GM19452 (cell line): Measurements from ENCODE around the gene PCLO.

Experiments used
- ATAC-seq: cut with Tn5 transposase; IDR thresholded peaks from one replicate; pipeline ENCODE4 v1.9.1; 2021; ENCODE audit not compliant: unreplicated experiment

PCLO gene

GRCh38 chr7:83162402-83163256, at the start of gene PCLO:
Gene PCLO, minus strand, starts transcription at chr7:83162884. Its CDS starts 292 bp downstream, at chr7:83162592.
- ATAC-seq, result peak; percentile 90

- no peak for ATAC-seq
Observed at GRCh38 chr7:83211685-83212084, 49.0 kb upstream of the PCLO start.

- ATAC-seq, result no peak
Observed at GRCh38 chr7:83210479-83210878, 47.8 kb upstream of the PCLO start.

GRCh38 chr7:83204715-83205114, 42.0 kb upstream of the PCLO start:
- ATAC-seq, result no peak

GRCh38 chr7:83201355-83201754, 38.7 kb upstream of the PCLO start:
- no peak for ATAC-seq

- no peak for ATAC-seq
Observed at GRCh38 chr7:83190659-83191389, 28.1 kb upstream of the PCLO start.

GRCh38 chr7:83178796-83179195, 16.1 kb upstream of the PCLO start:
- ATAC-seq, result no peak

GRCh38 chr7:83178066-83178465, 15.4 kb upstream of the PCLO start:
- ATAC-seq, result no peak

GRCh38 chr7:83173664-83174063, 11.0 kb upstream of the PCLO start:
- no peak for ATAC-seq

GRCh38 chr7:83166781-83167180, 4.1 kb upstream of the PCLO start:
- ATAC-seq, result no peak

- no peak for ATAC-seq
Observed at GRCh38 chr7:83161899-83162401, 734 bp downstream of the PCLO start.

GRCh38 chr7:83161186-83161585, 1.5 kb downstream of the PCLO start:
- ATAC-seq, result no peak

- no peak for ATAC-seq
Observed at GRCh38 chr7:83159731-83160130, 3.0 kb downstream of the PCLO start.

GRCh38 chr7:83156006-83156405, 6.7 kb downstream of the PCLO start:
- no peak for ATAC-seq

GRCh38 chr7:83155407-83155806, 7.3 kb downstream of the PCLO start:
- ATAC-seq, result no peak

GRCh38 chr7:83153419-83153818, 9.3 kb downstream of the PCLO start:
- ATAC-seq, result no peak

- ATAC-seq, result no peak
Observed at GRCh38 chr7:83150310-83150709, 12.4 kb downstream of the PCLO start.

- no peak for ATAC-seq
Observed at GRCh38 chr7:83149466-83149865, 13.2 kb downstream of the PCLO start.

GRCh38 chr7:83148776-83149175, 13.9 kb downstream of the PCLO start:
- no peak for ATAC-seq

GRCh38 chr7:83143107-83143506, 19.6 kb downstream of the PCLO start:
- no peak for ATAC-seq

GRCh38 chr7:83142365-83142764, 20.3 kb downstream of the PCLO start:
- ATAC-seq, result no peak

- ATAC-seq, result no peak
Observed at GRCh38 chr7:83141927-83142326, 20.8 kb downstream of the PCLO start.
